Left lung (tissue), 10 donors: ENCODE measurements around the gene STIM2. TPM values are rescaled to one million over a fixed set of nuclear protein-coding genes. Genes with fewer than 3 reads are reported as not detected.

ENCODE experiments used
- ATAC-seq: fragments of 200-7000 bp; cut with Tn5 transposase; one replicate; pipeline ENCODE4 v1.9.1; 2020; ENCODE audit warnings: moderate library complexity
- DNase-seq, 4 donors: peaks; one replicate each; pipeline ENCODE4 v3.0.0-alpha.2; 2013 to 2020
- H3K27ac ChIP-seq, 2 donors: fragments of 200-600 bp; sonication (generic) in 1 of 2; one replicate each; pipeline versions ENCODE4 v1.5.0 to v1.8.0; 2020 to 2021
- H3K27me3 ChIP-seq, 2 donors: fragments of 200-600 bp; sonication (generic) in 1 of 2; one replicate each; pipeline versions ENCODE4 v1.5.0 to v1.8.0; 2020 to 2021
- H3K36me3 ChIP-seq, 2 donors: fragments of 200-600 bp; sonication (generic) in 1 of 2; one replicate each; pipeline versions ENCODE4 v1.5.0 to v1.8.0; 2020 to 2021
- H3K4me1 ChIP-seq, 2 donors: fragments of 200-600 bp; one replicate each; pipeline ENCODE4 v1.8.0; 2021
- H3K4me3 ChIP-seq, 2 donors: fragments of 200-600 bp; sonication (generic) in 1 of 2; one replicate each; pipeline versions ENCODE4 v1.5.0 to v1.8.0; 2020 to 2021; ENCODE audit warnings: mild to moderate bottlenecking in 1 of 2
- H3K9me3 ChIP-seq, 2 donors: fragments of 200-600 bp; sonication (generic) in 1 of 2; one replicate each; pipeline versions ENCODE4 v1.5.0 to v1.8.0; 2020 to 2021
- CTCF ChIP-seq, 2 donors: fragments of 200-600 bp; sonication (generic) in 1 of 2; IDR thresholded peaks; one replicate each; pipeline versions ENCODE4 v1.5.0 to v1.8.0; 2021; ENCODE audit warnings: antibody characterized with exemption in 2 of 2
- intact Hi-C, 2 donors: fragments of 100-400 bp; cut with DNase I; formaldehyde crosslinking; loops; one replicate each; pipeline versions ENCODE4 v1.11.2 to v1.14.2; 2022
- polyA plus RNA-seq, 6 donors: library from polyadenylated mRNA; unstranded; fragments of 120-200 nt; gene quantifications; one replicate each; pipeline ENCODE4 v1.2.1, GENCODE V29; 2013; ENCODE audit not compliant: insufficient read length in 6 of 6
- total RNA-seq, 2 donors: library from RNA; stranded (reverse); fragmentation: NEBNext Ultra II Directional; extraction: Animal tissue kit (Norgen Biotek cat#: 25700); gene quantifications; one replicate each; pipeline ENCODE4 v1.2.1, GENCODE V29; 2021
- donor health status: DM: no; HTN: yes; CAD: no.
- donor health status: DM: no; HTN: no; CAD: no.

The STIM2 gene
- total and polyA plus RNA-seq, 8 donors: 29.1 to 62.7 (median 53.2) TPM

- H3K4me3 ChIP-seq: no peak overlapping the region
- no peaks in the 10 kb centered on the region for H3K36me3 ChIP-seq
- intact Hi-C loops: no loop called here
- H3K27ac ChIP-seq: no peak overlapping the region
- no peaks in the 10 kb centered on the region for H3K9me3 ChIP-seq
- ATAC-seq: peak; percentile 89
- H3K27me3 ChIP-seq: no peaks in the 10 kb centered on the region
- no peak for TF ChIP-seq CTCF (IDR thresholded peaks at IDR 0.05)
- DNase-seq: peak in 1 of 4 donors; percentile 62
- peaks cover 0 to 21% of the 10 kb centered on the region in 2 donors for H3K4me1 ChIP-seq
Observed at GRCh38 chr4:27068151-27068867, 207.7 kb downstream of the STIM2 start.
